Memory B cell (primary cell): ENCODE measurements around the gene ZNF728.
"Not testable (repeated sequence)": the region's sequence is repeated elsewhere in the genome, so short reads cannot be mapped to it uniquely, and the experiment has no call there.

Experiments
- ATAC-seq: fragments of 150-1000 bp; cut with Tn5 transposase; 2 replicates; pipeline ENCODE4 v1.10.0; 2021; ENCODE audit warnings: low read depth, mild to moderate bottlenecking, moderate library complexity
- DNase-seq, 2 donors: peaks; one replicate each; pipeline ENCODE4 v3.0.0; 2022; ENCODE audit warnings: low spot score in 2 of 2
- H3K27ac Mint-ChIP-seq: one replicate; pipeline ENCODE4 v1.8.0; 2022; ENCODE audit warnings: mild to moderate bottlenecking, moderate library complexity, mixed read lengths
- H3K27me3 Mint-ChIP-seq: one replicate; pipeline ENCODE4 v1.8.0; 2022; ENCODE audit warnings: mixed read lengths
- H3K36me3 Mint-ChIP-seq: one replicate; pipeline ENCODE4 v1.8.0; 2022; ENCODE audit warnings: mild to moderate bottlenecking, mixed read lengths
- H3K4me1 Mint-ChIP-seq: one replicate; pipeline ENCODE4 v1.8.0; 2022; ENCODE audit warnings: mixed read lengths
- H3K4me3 Mint-ChIP-seq: one replicate; pipeline ENCODE4 v1.8.0; 2022; ENCODE audit warnings: mild to moderate bottlenecking, moderate library complexity, mixed read lengths
- H3K9me3 Mint-ChIP-seq: one replicate; pipeline ENCODE4 v1.8.0; 2022; ENCODE audit warnings: mixed read lengths

Gene ZNF728

GRCh38 chr19:23002690-23003422 is at the start of gene ZNF728:
ZNF728 (minus strand) TSS chr19:23003176; CDS start chr19:23003030, 146 bp downstream.
- Mint-ChIP-seq H3K9me3 (peaks cover 13% of the 10 kb centered on the region), H3K27me3 (no peaks in the 10 kb centered on the region), H3K4me1 (no peaks in the 10 kb centered on the region), H3K4me3 (no peak within 1 kb of the TSS), H3K27ac (no peak within 1 kb of the TSS), H3K36me3 (peaks cover 2% of the 10 kb centered on the region)
- DNase-seq (no peak), ATAC-seq (no peak)

GRCh38 chr19:23052349-23052748 is 49.4 kb upstream of the ZNF728 start:
- H3K4me3 Mint-ChIP-seq: no peak overlapping the region
- H3K9me3 Mint-ChIP-seq: peaks cover 12% of the 10 kb centered on the region
- H3K36me3 Mint-ChIP-seq: no peaks in the 10 kb centered on the region
- no peak overlapping the region for H3K27ac Mint-ChIP-seq
- ATAC-seq (no peak), DNase-seq (no peak)
- H3K27me3 Mint-ChIP-seq: no peaks in the 10 kb centered on the region
- H3K4me1 Mint-ChIP-seq: no peaks in the 10 kb centered on the region

- no peak for ATAC-seq
- H3K27ac Mint-ChIP-seq: no peak overlapping the region
- no peak overlapping the region for H3K4me3 Mint-ChIP-seq
- no peaks in the 10 kb centered on the region for H3K36me3 Mint-ChIP-seq
- DNase-seq: no peak
- no peaks in the 10 kb centered on the region for H3K4me1 Mint-ChIP-seq
- H3K27me3 Mint-ChIP-seq: no peaks in the 10 kb centered on the region
- H3K9me3 Mint-ChIP-seq: peaks cover 11% of the 10 kb centered on the region
Observed at GRCh38 chr19:23049256-23049655, 46.3 kb upstream of the ZNF728 start.

- no peak overlapping the region for H3K27ac Mint-ChIP-seq
- no peaks in the 10 kb centered on the region for H3K4me1 Mint-ChIP-seq
- ATAC-seq: no peak
- peaks cover 8% of the 10 kb centered on the region for H3K9me3 Mint-ChIP-seq
- DNase-seq: no peak
- no peaks in the 10 kb centered on the region for H3K36me3 Mint-ChIP-seq
- H3K4me3 Mint-ChIP-seq: no peak overlapping the region
- H3K27me3 Mint-ChIP-seq: no peaks in the 10 kb centered on the region
Observed at GRCh38 chr19:23046743-23047142, 43.8 kb upstream of the ZNF728 start.

- H3K36me3 Mint-ChIP-seq: no peaks in the 10 kb centered on the region
- H3K27me3 Mint-ChIP-seq: no peaks in the 10 kb centered on the region
- no peak overlapping the region for H3K27ac Mint-ChIP-seq
- H3K9me3 Mint-ChIP-seq: peaks cover 16% of the 10 kb centered on the region
- no peaks in the 10 kb centered on the region for H3K4me1 Mint-ChIP-seq
- H3K4me3 Mint-ChIP-seq: no peak overlapping the region
- ATAC-seq: no peak
- DNase-seq: no peak
Observed at GRCh38 chr19:23033721-23034120, 30.7 kb upstream of the ZNF728 start.

- H3K9me3 Mint-ChIP-seq: peaks cover 2% of the 10 kb centered on the region
Observed at GRCh38 chr19:23015660-23016059, 12.7 kb upstream of the ZNF728 start.

GRCh38 chr19:22994957-22995356 is 8.0 kb downstream of the ZNF728 start:
- H3K36me3 Mint-ChIP-seq, H3K4me3 Mint-ChIP-seq, H3K4me1 Mint-ChIP-seq, DNase-seq, H3K27ac Mint-ChIP-seq, H3K9me3 Mint-ChIP-seq, ATAC-seq, H3K27me3 Mint-ChIP-seq: not testable (repeated sequence)

More at GRCh38 chr19:23015660-23016059, 12.7 kb upstream of the ZNF728 start:
- H3K4me1 Mint-ChIP-seq: no peaks in the 10 kb centered on the region
- H3K4me3 Mint-ChIP-seq: no peak overlapping the region
- DNase-seq: no peak
- H3K36me3 Mint-ChIP-seq: no peaks in the 10 kb centered on the region
- H3K27ac Mint-ChIP-seq: no peak overlapping the region
- H3K27me3 Mint-ChIP-seq: no peaks in the 10 kb centered on the region
- ATAC-seq: no peak

GRCh38 chr19:22976248-22976647 is 26.7 kb downstream of the ZNF728 start:
- no peaks in the 10 kb centered on the region for H3K27me3 Mint-ChIP-seq
- peaks cover 7% of the 10 kb centered on the region for H3K36me3 Mint-ChIP-seq
- H3K4me3 Mint-ChIP-seq: no peak overlapping the region
- H3K4me1 Mint-ChIP-seq: no peaks in the 10 kb centered on the region
- H3K9me3 Mint-ChIP-seq: peaks cover 27% of the 10 kb centered on the region
- no peak overlapping the region for H3K27ac Mint-ChIP-seq
- DNase-seq (no peak), ATAC-seq (no peak)

- H3K36me3 Mint-ChIP-seq, H3K27me3 Mint-ChIP-seq, DNase-seq, ATAC-seq, H3K4me3 Mint-ChIP-seq, H3K4me1 Mint-ChIP-seq, H3K27ac Mint-ChIP-seq: not testable (repeated sequence)
- peaks cover 26% of the 10 kb centered on the region for H3K9me3 Mint-ChIP-seq
Observed at GRCh38 chr19:22975546-22976136, 27.3 kb downstream of the ZNF728 start.

- Mint-ChIP-seq H3K4me3 (no peak overlapping the region), H3K36me3 (no peaks in the 10 kb centered on the region), H3K27me3 (no peaks in the 10 kb centered on the region), H3K27ac (no peak overlapping the region), H3K4me1 (no peaks in the 10 kb centered on the region), H3K9me3 (peaks cover 9% of the 10 kb centered on the region)
- DNase-seq: no peak
- ATAC-seq: no peak
Observed at GRCh38 chr19:22945560-22945959, 57.4 kb downstream of the ZNF728 start.

- Mint-ChIP-seq H3K4me1 (no peaks in the 10 kb centered on the region), H3K4me3 (no peak overlapping the region), H3K27me3 (no peaks in the 10 kb centered on the region), H3K27ac (no peak overlapping the region), H3K9me3 (peaks cover 1% of the 10 kb centered on the region), H3K36me3 (no peaks in the 10 kb centered on the region)
- DNase-seq (no peak), ATAC-seq (no peak)
Observed at GRCh38 chr19:22935151-22935550, 67.8 kb downstream of the ZNF728 start.

- H3K4me3 Mint-ChIP-seq: not testable (repeated sequence)
Observed at GRCh38 chr19:22927576-22927975, 75.4 kb downstream of the ZNF728 start.

GRCh38 chr19:22925181-22925580 is 77.8 kb downstream of the ZNF728 start:
- not testable (repeated sequence) for H3K9me3 Mint-ChIP-seq, H3K27me3 Mint-ChIP-seq, H3K27ac Mint-ChIP-seq, H3K4me3 Mint-ChIP-seq, H3K4me1 Mint-ChIP-seq, ATAC-seq, DNase-seq, H3K36me3 Mint-ChIP-seq

More at GRCh38 chr19:22927576-22927975, 75.4 kb downstream of the ZNF728 start:
- H3K4me1 Mint-ChIP-seq, DNase-seq, H3K27ac Mint-ChIP-seq, H3K36me3 Mint-ChIP-seq, ATAC-seq, H3K27me3 Mint-ChIP-seq, H3K9me3 Mint-ChIP-seq: not testable (repeated sequence)
